Kidney (tissue), 14 donors: ENCODE data around the gene ATP1A3. TPM values are rescaled to one million over a fixed set of nuclear protein-coding genes. Genes with fewer than 3 reads are reported as not detected.

Source experiments
- DNase-seq, 5 donors: peaks; one replicate each; pipeline ENCODE4 v3.0.0-alpha.2; 2013 to 2020
- FAIRE-seq: peaks from 2 replicates; lab custom pipeline; 2012; peaks lifted over from hg19 to GRCh38; lab: Jason Lieb, UNC
- H3K27ac ChIP-seq, 2 donors: one replicate each; pipeline ENCODE4 v1.7.0; 2013; ENCODE audit warnings: low read depth in 2 of 2, low read length in 2 of 2, inconsistent platforms in 1 of 2
- H3K27me3 ChIP-seq: one replicate; pipeline ENCODE4 v1.7.1; 2013; ENCODE audit warnings: low read length, inconsistent platforms; ENCODE audit not compliant: control insufficient read depth, insufficient read depth
- H3K36me3 ChIP-seq, 3 donors: one replicate each; pipeline versions ENCODE4 v1.7.0 to v1.7.1; 2013; ENCODE audit warnings: low read length in 3 of 3, control low read depth in 1 of 3, inconsistent platforms in 1 of 3; ENCODE audit not compliant: insufficient read depth in 3 of 3, control insufficient read depth in 2 of 3
- H3K4me1 ChIP-seq, 3 donors: one replicate each; pipeline versions ENCODE4 v1.7.0 to v1.7.1; 2013; ENCODE audit warnings: low read length in 3 of 3, inconsistent platforms in 1 of 3, low read depth in 1 of 3; ENCODE audit not compliant: control insufficient read depth in 2 of 3, insufficient read depth in 2 of 3
- H3K4me3 ChIP-seq, 3 donors: one replicate each; pipeline versions ENCODE4 v1.7.0 to v1.8.1; 2013; ENCODE audit warnings: low read length in 3 of 3, control low read depth in 1 of 3, inconsistent platforms in 1 of 3
- H3K9ac ChIP-seq, 3 donors: one replicate each; pipeline versions ENCODE4 v1.7.0 to v1.7.1; 2013; ENCODE audit warnings: low read length in 3 of 3, control low read depth in 1 of 3, inconsistent platforms in 1 of 3
- H3K9me3 ChIP-seq, 3 donors: one replicate each; pipeline versions ENCODE4 v1.7.0 to v1.7.1; 2013; ENCODE audit warnings: low read length in 3 of 3, control low read depth in 1 of 3, inconsistent platforms in 1 of 3; ENCODE audit not compliant: control insufficient read depth in 2 of 3, insufficient read depth in 1 of 3
- intact Hi-C: fragments of 100-400 bp; cut with DNase I; formaldehyde crosslinking; loops from one replicate; pipeline ENCODE4 v1.11.1; 2022
- polyA plus RNA-seq: library from polyadenylated mRNA; stranded (reverse); fragments of 350-450 nt; fragmentation: Illumina TruSeq; extraction: RNeasy Lipid Tissue Mini Kit (QIAGEN cat#74804); gene quantifications from one replicate; pipeline ENCODE4 v1.2.3, GENCODE V29; 2014; ENCODE audit warnings: low read depth, low replicate concordance; ENCODE audit not compliant: insufficient read depth
- total RNA-seq: library from RNA; stranded (reverse); fragmentation: NEBNext Ultra II Directional; extraction: Animal tissue kit (Norgen Biotek cat#: 25700); gene quantifications from one replicate; pipeline ENCODE4 v1.2.1, GENCODE V29; 2021
- TF ChIP-seq, protein P1 (sequence below): IDR thresholded peaks from 3 replicates; pipeline ENCODE4 v1.5.1; 2012; ENCODE audit warnings: mild to moderate bottlenecking, moderate library complexity, borderline replicate concordance; ENCODE audit not compliant: insufficient read depth; ENCODE audit errors: extremely low read depth
- donor health status: control.
- donor health status: control.
- donor health status: control.
- donor health status: control.
- donor health status: control.
- donor health status: DM: yes; HTN: yes; CAD: no.
- donor health status: Normal renal cell carcinoma (clear cell type).

Gene ATP1A3
- total and polyA plus RNA-seq, 2 donors from 2014 or later = not detected

GRCh38 chr19:42040031-42040430, 46.0 kb upstream of the ATP1A3 start:
- Histone ChIP-seq H3K27ac (no peak overlapping the region), H3K9ac (no peak overlapping the region), H3K4me1 (no peaks in the 10 kb centered on the region), H3K27me3 (no peaks in the 10 kb centered on the region), H3K9me3 (no peaks in the 10 kb centered on the region), H3K4me3 (no peak overlapping the region), H3K36me3 (peaks cover 0 to 2% (median 0%) of the 10 kb centered on the region in 3 donors)
- DNase-seq (no peak), FAIRE-seq (no peak)
- TF ChIP-seq, protein P1, sequence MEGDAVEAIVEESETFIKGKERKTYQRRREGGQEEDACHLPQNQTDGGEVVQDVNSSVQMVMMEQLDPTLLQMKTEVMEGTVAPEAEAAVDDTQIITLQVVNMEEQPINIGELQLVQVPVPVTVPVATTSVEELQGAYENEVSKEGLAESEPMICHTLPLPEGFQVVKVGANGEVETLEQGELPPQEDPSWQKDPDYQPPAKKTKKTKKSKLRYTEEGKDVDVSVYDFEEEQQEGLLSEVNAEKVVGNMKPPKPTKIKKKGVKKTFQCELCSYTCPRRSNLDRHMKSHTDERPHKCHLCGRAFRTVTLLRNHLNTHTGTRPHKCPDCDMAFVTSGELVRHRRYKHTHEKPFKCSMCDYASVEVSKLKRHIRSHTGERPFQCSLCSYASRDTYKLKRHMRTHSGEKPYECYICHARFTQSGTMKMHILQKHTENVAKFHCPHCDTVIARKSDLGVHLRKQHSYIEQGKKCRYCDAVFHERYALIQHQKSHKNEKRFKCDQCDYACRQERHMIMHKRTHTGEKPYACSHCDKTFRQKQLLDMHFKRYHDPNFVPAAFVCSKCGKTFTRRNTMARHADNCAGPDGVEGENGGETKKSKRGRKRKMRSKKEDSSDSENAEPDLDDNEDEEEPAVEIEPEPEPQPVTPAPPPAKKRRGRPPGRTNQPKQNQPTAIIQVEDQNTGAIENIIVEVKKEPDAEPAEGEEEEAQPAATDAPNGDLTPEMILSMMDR = no peak
- intact Hi-C loops = no loop called here

DNA sequence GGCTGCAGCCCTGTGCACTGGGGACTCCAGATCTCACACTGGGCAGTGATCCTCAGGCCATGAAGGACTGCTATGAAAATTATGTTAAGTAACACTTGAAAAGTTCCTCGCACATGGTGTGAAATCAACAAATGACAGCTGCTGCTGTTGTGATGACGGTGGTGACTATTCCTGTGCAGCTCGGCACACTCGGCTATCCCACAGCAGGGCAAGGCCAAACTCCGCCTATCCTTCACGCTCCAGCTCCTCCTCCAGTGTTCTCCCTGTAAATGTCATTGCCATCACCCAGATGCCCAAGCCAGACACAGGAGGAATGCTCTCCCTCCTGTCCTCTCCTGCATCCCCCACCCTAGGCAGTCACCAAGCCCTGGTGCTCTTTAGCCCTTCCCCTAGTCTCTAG, 44.6 kb upstream of the ATP1A3 start:
- no peak overlapping the region for H3K4me3 ChIP-seq
- no peak for DNase-seq
- H3K27ac ChIP-seq = no peak overlapping the region
- no peaks in the 10 kb centered on the region for H3K4me1 ChIP-seq
- intact Hi-C loops = no loop called here
- no peaks in the 10 kb centered on the region for H3K27me3 ChIP-seq
- peaks cover 0 to 2% (median 0%) of the 10 kb centered on the region in 3 donors for H3K36me3 ChIP-seq
- TF ChIP-seq, protein P1 = no peak
- H3K9me3 ChIP-seq = no peaks in the 10 kb centered on the region
- no peak for FAIRE-seq
- H3K9ac ChIP-seq = no peak overlapping the region

DNA sequence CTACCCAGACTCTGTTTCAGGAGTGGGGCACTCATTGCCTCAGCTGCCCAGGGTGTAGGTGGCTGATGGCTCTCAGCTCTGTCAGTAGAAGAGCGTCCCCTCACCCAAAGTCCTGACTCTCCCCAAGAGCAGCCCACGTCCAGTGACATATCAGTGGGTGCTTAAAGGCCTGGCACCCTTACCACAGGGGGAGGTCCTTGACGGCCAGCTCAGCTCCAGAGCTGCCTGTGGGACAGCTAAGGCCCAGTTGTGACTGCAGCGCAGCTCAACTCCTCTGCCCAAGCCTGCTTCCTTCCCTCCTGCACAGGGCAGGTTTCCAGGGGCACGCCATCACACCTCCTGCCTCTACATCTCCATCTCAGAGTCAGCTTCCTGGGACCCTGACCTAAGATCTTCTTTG, 43.6 kb upstream of the ATP1A3 start:
- H3K27me3 ChIP-seq = no peaks in the 10 kb centered on the region
- intact Hi-C loops = no loop called here
- no peak overlapping the region for H3K4me3 ChIP-seq
- H3K9me3 ChIP-seq = no peaks in the 10 kb centered on the region
- H3K4me1 ChIP-seq = no peaks in the 10 kb centered on the region
- no peak overlapping the region for H3K9ac ChIP-seq
- FAIRE-seq = no peak
- DNase-seq = no peak
- peaks cover 0 to 2% (median 0%) of the 10 kb centered on the region in 3 donors for H3K36me3 ChIP-seq
- no peak overlapping the region for H3K27ac ChIP-seq
- TF ChIP-seq, protein P1 = no peak
